Measurements from ENCODE around the gene AFAP1.

- TF ChIP-seq CTCF (IDR thresholded peaks at IDR 0.05) (no peak), POLR2A (IDR thresholded peaks at IDR 0.05) (no peak)
Observed at GRCh38 chr4:7910952-7911578, 28.6 kb downstream of the AFAP1 start.

All from lower leg skin (tissue), 3 donors.